Panc1 (cell line): ENCODE measurements around the gene LSG1. TPM values are rescaled to one million over a fixed set of nuclear protein-coding genes. Genes with fewer than 3 reads are reported as not detected.
A peak's percentile ranks its signal among the peaks of the same experiment; 100 is the strongest.

Source experiments
- ATAC-seq: fragments of 200-7000 bp; cut with Tn5 transposase; 2 replicates; pipeline ENCODE4 v1.9.1; 2020; ENCODE audit warnings: mild to moderate bottlenecking, moderate library complexity
- BruUV-seq: library from RNA; stranded (reverse); fragments of 400-500 nt; replicated peaks from 2 replicates; lab custom pipeline; 2021; lab: Mats Ljungman, UMichigan
- CTCF ChIA-PET: fragments of 300-600 bp; sonication (Branson Sonifier 250); formaldehyde crosslinking; loops from one replicate; lab custom pipeline; 2022; ENCODE audit warnings: antibody characterized with exemption; lab: Charles Lee
- POLR2A ChIA-PET: fragments of 300-600 bp; sonication (Branson Sonifier 250); formaldehyde crosslinking; loops from one replicate; lab custom pipeline; 2022; ENCODE audit warnings: antibody characterized with exemption; lab: Charles Lee
- DNase-seq: peaks from one replicate; pipeline ENCODE4 v3.0.0-alpha.2; 2010; ENCODE audit warnings: low read depth, low spot score
- H3K27ac ChIP-seq: 2 replicates; pipeline ENCODE4 v1.5.1; 2011; ENCODE audit warnings: mild to moderate bottlenecking, low read length, inconsistent platforms
- H3K27me3 ChIP-seq: fragments of 200-500 bp; sonication (Bioruptor generic); 2 replicates; pipeline ENCODE4 v1.6.0; 2014; ENCODE audit warnings: low read length, inconsistent platforms; ENCODE audit not compliant: control insufficient read depth, insufficient read depth
- H3K36me3 ChIP-seq: fragments of 200-500 bp; sonication (Bioruptor generic); 2 replicates; pipeline ENCODE4 v1.5.1; 2014; ENCODE audit warnings: inconsistent platforms, mild to moderate bottlenecking, low read length, moderate library complexity; ENCODE audit not compliant: control insufficient read depth, insufficient read depth
- H3K4me1 ChIP-seq: 2 replicates; pipeline ENCODE4 v1.5.1; 2011; ENCODE audit warnings: inconsistent platforms, mild to moderate bottlenecking, low read length, moderate library complexity; ENCODE audit not compliant: control insufficient read depth, insufficient read depth
- H3K4me3 ChIP-seq, 2 experiments: 2 replicates each; pipeline ENCODE4 v1.5.1; 2011 to 2012; ENCODE audit warnings: low read depth in 2 of 2, low read length in 2 of 2, mild to moderate bottlenecking in 2 of 2, inconsistent platforms in 1 of 2, moderate library complexity in 1 of 2
- H3K9me3 ChIP-seq: fragments of 200-500 bp; sonication (Bioruptor generic); 2 replicates; pipeline ENCODE4 v1.5.1; 2014; ENCODE audit warnings: low read depth, mild to moderate bottlenecking, inconsistent platforms, low read length, moderate library complexity; ENCODE audit not compliant: control insufficient read depth, insufficient read depth
- CTCF ChIP-seq: fragments of 450-650 bp; IDR thresholded peaks from 2 replicates; pipeline ENCODE4 v1.5.1; 2017; ENCODE audit warnings: mild to moderate bottlenecking
- POLR2AphosphoS5 ChIP-seq: IDR thresholded peaks from 2 replicates; pipeline ENCODE4 v1.6.1; 2012; ENCODE audit warnings: mild to moderate bottlenecking, low read depth, low read length, moderate library complexity
- SIN3A ChIP-seq: IDR thresholded peaks from 2 replicates; pipeline ENCODE4 v1.6.1; 2012; ENCODE audit warnings: low read depth, mild to moderate bottlenecking, low read length, moderate library complexity, borderline replicate concordance; ENCODE audit not compliant: insufficient read depth
- TCF7L2 ChIP-seq: IDR thresholded peaks from 2 replicates; pipeline ENCODE4 v1.6.1; 2011; ENCODE audit warnings: mild to moderate bottlenecking, low read depth, low read length, inconsistent platforms
- in situ Hi-C: cut with HindIII; loops from 2 replicates; pipeline ENCODE4 v1.10.0; 2016; ENCODE audit warnings: low sequenced_read_pairs, low pct_unique_long_range_greater_than_20kb
- intact Hi-C: fragments of 100-400 bp; cut with micrococcal nuclease; formaldehyde crosslinking; loops from one replicate; pipeline ENCODE4 v1.10.0; 2022; ENCODE audit not compliant: unreplicated experiment
- total RNA-seq: library from RNA; stranded (reverse); gene quantifications from one replicate; pipeline ENCODE4 v1.2.1, GENCODE V29; 2021; ENCODE audit not compliant: unreplicated experiment
- TF ChIP-seq, protein P1 (sequence below), 2 experiments: IDR thresholded peaks; 2 replicates each; pipeline ENCODE4 v1.6.1; 2011 to 2012; ENCODE audit warnings: low read depth in 2 of 2, control low read depth in 1 of 2, low read length in 1 of 2, mild to moderate bottlenecking in 1 of 2, moderate library complexity in 1 of 2; ENCODE audit not compliant: insufficient read depth in 1 of 2

The LSG1 gene
- total RNA-seq, 1 experiment from 2014 or later, result 72.9 TPM

DNA sequence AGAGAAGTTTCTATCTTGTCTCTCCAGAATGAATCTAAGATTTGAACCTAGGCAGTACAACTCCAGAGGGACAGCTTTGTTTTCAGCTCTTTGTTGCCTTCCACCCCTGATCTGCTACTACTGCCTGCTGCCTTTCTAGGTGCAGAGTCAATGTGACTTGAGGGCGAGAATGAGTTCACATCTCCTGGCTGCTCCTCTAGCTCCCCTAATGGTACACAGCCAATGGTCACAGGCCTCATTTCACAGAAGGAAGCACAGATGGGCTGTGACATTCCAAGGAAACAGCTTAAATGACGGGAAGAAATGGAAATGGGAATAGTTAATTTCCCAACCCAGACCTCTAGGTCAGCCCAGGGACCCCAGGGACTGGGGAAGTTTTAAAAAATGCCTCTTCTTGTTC lies 46.1 kb upstream of the LSG1 start:
- no peak; the same call in 1 of the 2 replicates for TF ChIP-seq CTCF
- TF ChIP-seq, protein P1, sequence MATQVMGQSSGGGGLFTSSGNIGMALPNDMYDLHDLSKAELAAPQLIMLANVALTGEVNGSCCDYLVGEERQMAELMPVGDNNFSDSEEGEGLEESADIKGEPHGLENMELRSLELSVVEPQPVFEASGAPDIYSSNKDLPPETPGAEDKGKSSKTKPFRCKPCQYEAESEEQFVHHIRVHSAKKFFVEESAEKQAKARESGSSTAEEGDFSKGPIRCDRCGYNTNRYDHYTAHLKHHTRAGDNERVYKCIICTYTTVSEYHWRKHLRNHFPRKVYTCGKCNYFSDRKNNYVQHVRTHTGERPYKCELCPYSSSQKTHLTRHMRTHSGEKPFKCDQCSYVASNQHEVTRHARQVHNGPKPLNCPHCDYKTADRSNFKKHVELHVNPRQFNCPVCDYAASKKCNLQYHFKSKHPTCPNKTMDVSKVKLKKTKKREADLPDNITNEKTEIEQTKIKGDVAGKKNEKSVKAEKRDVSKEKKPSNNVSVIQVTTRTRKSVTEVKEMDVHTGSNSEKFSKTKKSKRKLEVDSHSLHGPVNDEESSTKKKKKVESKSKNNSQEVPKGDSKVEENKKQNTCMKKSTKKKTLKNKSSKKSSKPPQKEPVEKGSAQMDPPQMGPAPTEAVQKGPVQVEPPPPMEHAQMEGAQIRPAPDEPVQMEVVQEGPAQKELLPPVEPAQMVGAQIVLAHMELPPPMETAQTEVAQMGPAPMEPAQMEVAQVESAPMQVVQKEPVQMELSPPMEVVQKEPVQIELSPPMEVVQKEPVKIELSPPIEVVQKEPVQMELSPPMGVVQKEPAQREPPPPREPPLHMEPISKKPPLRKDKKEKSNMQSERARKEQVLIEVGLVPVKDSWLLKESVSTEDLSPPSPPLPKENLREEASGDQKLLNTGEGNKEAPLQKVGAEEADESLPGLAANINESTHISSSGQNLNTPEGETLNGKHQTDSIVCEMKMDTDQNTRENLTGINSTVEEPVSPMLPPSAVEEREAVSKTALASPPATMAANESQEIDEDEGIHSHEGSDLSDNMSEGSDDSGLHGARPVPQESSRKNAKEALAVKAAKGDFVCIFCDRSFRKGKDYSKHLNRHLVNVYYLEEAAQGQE (IDR thresholded peaks at IDR 0.05; ENCODE audit: insufficient read depth in 1 of 2, low read depth in 2 of 2, low read length in 1 of 2), result no peak
- TF ChIP-seq SIN3A, result no peak
- no peak for TF ChIP-seq TCF7L2
- no peak for TF ChIP-seq POLR2AphosphoS5
- POLR2A ChIA-PET, result no interaction called here
- intact Hi-C loops, result no loop called here
- DNase-seq (no peak), ATAC-seq (no peak)
- no peak overlapping the region for H3K4me3 ChIP-seq
- 0 out of 2 replicates have a peak, but pooled peaks cover 3% of the 10 kb centered on the region for H3K4me1 ChIP-seq
- no peak overlapping the region for H3K27ac ChIP-seq
- no peaks in the 10 kb centered on the region for H3K27me3 ChIP-seq
- in situ Hi-C loops, result no loop called here
- no peaks in the 10 kb centered on the region; the same call in 1 of the 2 replicates for H3K9me3 ChIP-seq
- H3K36me3 ChIP-seq, result no peaks in the 10 kb centered on the region
- no TSS peak for BruUV-seq
- CTCF ChIA-PET, result interaction anchor here (0.5 kb wide), 1 partner anchor 127 kb away, joined by 8 read pairs; no protein-coding TSS in a partner anchor

DNA sequence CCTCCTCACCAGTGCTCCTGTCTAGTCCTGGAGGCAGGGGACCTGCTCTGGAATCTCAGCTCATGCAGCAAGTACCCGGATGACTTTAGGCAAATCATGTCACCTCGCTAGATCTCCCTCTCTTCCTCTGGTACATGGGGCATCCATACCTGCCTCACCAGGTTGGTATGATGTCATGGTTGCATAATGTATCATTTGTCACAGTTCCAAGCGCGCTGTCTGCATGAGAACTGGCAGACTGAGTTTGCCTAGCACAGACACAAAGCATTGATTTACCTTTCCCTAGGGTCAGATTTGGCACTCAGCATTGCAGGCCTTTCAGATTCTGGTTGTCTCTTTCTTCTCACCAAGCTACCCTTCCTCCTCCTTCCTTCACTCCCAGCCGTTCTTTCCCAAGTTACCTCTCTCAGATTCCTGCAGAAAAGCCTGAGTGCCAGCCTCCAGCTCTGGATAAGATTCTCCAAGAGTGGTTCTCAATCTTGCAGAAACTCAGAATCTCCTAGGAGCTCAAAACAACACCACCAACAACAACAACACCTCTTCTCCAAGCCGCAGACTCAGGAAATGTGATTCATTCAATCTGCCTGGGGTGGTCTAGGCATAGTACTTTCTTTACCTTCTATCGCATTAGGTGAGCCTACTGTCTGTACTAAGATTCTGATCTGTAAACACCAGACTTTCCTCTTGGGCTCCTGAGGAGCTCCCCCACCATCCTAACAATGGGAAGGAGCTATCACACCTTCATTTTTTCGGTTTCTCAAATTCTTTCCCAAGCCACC lies 43.2 kb upstream of the LSG1 start:
- POLR2A ChIA-PET, result no interaction called here
- Histone ChIP-seq H3K4me3 (no peak overlapping the region), H3K27ac (no peak overlapping the region; the same call in 1 of the 2 replicates), H3K27me3 (no peaks in the 10 kb centered on the region), H3K4me1 (0 out of 2 replicates have a peak, but pooled peaks cover 3% of the 10 kb centered on the region), H3K36me3 (no peaks in the 10 kb centered on the region), H3K9me3 (no peaks in the 10 kb centered on the region; the same call in 1 of the 2 replicates)
- in situ Hi-C loops, result no loop called here
- intact Hi-C loops, result no loop called here
- CTCF ChIA-PET, result no interaction called here
- TF ChIP-seq CTCF (no peak), TCF7L2 (no peak), SIN3A (no peak), POLR2AphosphoS5 (no peak)
- TF ChIP-seq, protein P1 (IDR thresholded peaks at IDR 0.05; ENCODE audit: insufficient read depth in 1 of 2, low read depth in 2 of 2, low read length in 1 of 2), result no peak
- DNase-seq, result no peak
- no TSS peak for BruUV-seq
- ATAC-seq, result peak; percentile 32; the same call in 1 of the 2 replicates
